ENCODE measurements around the gene C13orf42.

- TF ChIP-seq CTCF (IDR thresholded peaks at IDR 0.05) (no peak), CBFB (CRISPR knock-in tag; IDR thresholded peaks at IDR 0.05; ENCODE audit: low read depth) (no peak)
Observed at GRCh38 chr13:51032831-51033230, 78.2 kb downstream of the C13orf42 start.

Data from WTC11 (cell line).